ENCODE results near the gene BEST1. TPM values are rescaled to one million over a fixed set of nuclear protein-coding genes. Genes with fewer than 3 reads are reported as not detected.
A peak's percentile ranks its signal among the peaks of the same experiment; 100 is the strongest.
"Not testable (repeated sequence)": the region's sequence is repeated elsewhere in the genome, so short reads cannot be mapped to it uniquely, and the experiment has no call there.

The BEST1 gene
- total RNA-seq, 2 donors from 2014 or later: 1.9 to 4.1 TPM

GRCh38 chr11:61957021-61957770, 7.0 kb downstream of the BEST1 start:
- Mint-ChIP-seq H3K36me3 (ENCODE audit: insufficient read depth in 2 of 2) (no peaks in the 10 kb centered on the region), H3K27me3 (ENCODE audit: low read depth) (no peaks in the 10 kb centered on the region), H3K27ac (no peak overlapping the region), H3K9me3 (no peaks in the 10 kb centered on the region), H3K4me3 (no peak overlapping the region), H3K4me1 (ENCODE audit: low read depth) (peaks cover 18% of the 10 kb centered on the region)
- DNase-seq (no peak), ATAC-seq (replicated peaks in 1 of 2) (no peak)

- H3K27me3 Mint-ChIP-seq (ENCODE audit: low read depth): no peaks in the 10 kb centered on the region
- H3K36me3 Mint-ChIP-seq (ENCODE audit: insufficient read depth in 2 of 2): peaks cover 0 to 3% of the 10 kb centered on the region in 2 donors
- H3K4me1 Mint-ChIP-seq (ENCODE audit: low read depth): peaks cover 27% of the 10 kb centered on the region
- H3K27ac Mint-ChIP-seq: no peak overlapping the region
- H3K4me3 Mint-ChIP-seq: no peak overlapping the region
- ATAC-seq (replicated peaks in 1 of 2) (no peak), DNase-seq (no peak)
- H3K9me3 Mint-ChIP-seq: no peaks in the 10 kb centered on the region
These were observed 8.4 kb downstream of the BEST1 start for GRCh38 chr11:61958590-61958989.

GRCh38 chr11:61959114-61959513, 9.0 kb downstream of the BEST1 start:
- no peaks in the 10 kb centered on the region for H3K9me3 Mint-ChIP-seq
- peak; percentile 15 to 34 for ATAC-seq (replicated peaks in 1 of 2)
- H3K4me1 Mint-ChIP-seq (ENCODE audit: low read depth): peaks cover 32% of the 10 kb centered on the region
- DNase-seq: no peak
- no peak overlapping the region for H3K4me3 Mint-ChIP-seq
- no peaks in the 10 kb centered on the region for H3K27me3 Mint-ChIP-seq (ENCODE audit: low read depth)
- peak overlapping the region; percentile 4 for H3K27ac Mint-ChIP-seq
- peaks cover 2 to 6% of the 10 kb centered on the region in 2 donors for H3K36me3 Mint-ChIP-seq (ENCODE audit: insufficient read depth in 2 of 2)

- Mint-ChIP-seq H3K27me3 (ENCODE audit: low read depth) (no peaks in the 10 kb centered on the region), H3K27ac (no peak overlapping the region), H3K9me3 (no peaks in the 10 kb centered on the region), H3K4me1 (ENCODE audit: low read depth) (peaks cover 38% of the 10 kb centered on the region), H3K4me3 (no peak overlapping the region), H3K36me3 (ENCODE audit: insufficient read depth in 2 of 2) (peaks cover 7 to 8% of the 10 kb centered on the region in 2 donors)
- ATAC-seq (replicated peaks in 1 of 2) (no peak), DNase-seq (no peak)
These were observed 9.5 kb downstream of the BEST1 start for GRCh38 chr11:61959678-61960077.

GRCh38 chr11:61960532-61960931, 10.4 kb downstream of the BEST1 start:
- Mint-ChIP-seq H3K27ac (no peak overlapping the region), H3K27me3 (ENCODE audit: low read depth) (no peaks in the 10 kb centered on the region), H3K9me3 (no peaks in the 10 kb centered on the region), H3K4me3 (no peak overlapping the region), H3K36me3 (ENCODE audit: insufficient read depth in 2 of 2) (peaks cover 16 to 17% of the 10 kb centered on the region in 2 donors), H3K4me1 (ENCODE audit: low read depth) (peaks cover 46% of the 10 kb centered on the region)
- DNase-seq (no peak), ATAC-seq (replicated peaks in 1 of 2) (no peak)

DNA sequence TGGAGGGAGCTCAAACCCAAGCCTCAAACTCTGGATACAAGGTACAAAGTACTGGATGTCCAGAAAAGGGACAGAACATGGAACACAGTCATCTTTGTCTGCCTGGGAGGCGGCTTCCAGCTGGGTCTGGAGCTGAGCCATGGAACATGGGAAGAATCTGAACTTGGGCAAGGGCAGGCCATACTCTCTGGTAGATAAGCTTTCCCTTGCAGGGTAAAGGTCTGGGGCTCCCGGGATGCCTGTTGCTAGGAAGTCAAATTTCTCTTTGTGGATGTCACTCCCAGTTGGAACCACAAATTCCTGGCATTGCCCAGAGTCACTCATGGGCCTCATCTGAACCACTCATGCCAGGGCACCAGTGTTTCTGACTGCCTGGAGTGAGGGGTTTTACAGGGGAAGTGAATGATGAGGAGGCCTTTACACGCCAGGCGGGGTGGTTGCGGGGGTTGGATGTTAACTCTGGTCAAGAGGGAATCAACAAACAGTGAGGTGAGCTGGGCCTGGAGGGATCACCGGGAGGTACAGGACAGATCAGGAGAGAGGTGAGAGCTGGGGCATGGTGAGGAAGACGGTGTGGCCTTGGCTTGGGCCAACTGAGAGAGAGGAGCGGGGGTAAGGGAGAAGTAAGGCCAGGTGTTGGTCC, 11.5 kb downstream of the BEST1 start:
- Mint-ChIP-seq H3K36me3 (ENCODE audit: insufficient read depth in 2 of 2) (peaks cover 21 to 24% of the 10 kb centered on the region in 2 donors), H3K27me3 (ENCODE audit: low read depth) (no peaks in the 10 kb centered on the region), H3K4me1 (ENCODE audit: low read depth) (peaks cover 40% of the 10 kb centered on the region), H3K4me3 (no peak overlapping the region), H3K27ac (no peak overlapping the region), H3K9me3 (no peaks in the 10 kb centered on the region)
- peak in 1 of 2 donors; percentile 4 for ATAC-seq (replicated peaks in 1 of 2)
- peak in 1 of 2 donors; percentile 28 for DNase-seq

- H3K27ac Mint-ChIP-seq: no peak overlapping the region
- peaks cover 40% of the 10 kb centered on the region for H3K4me1 Mint-ChIP-seq (ENCODE audit: low read depth)
- H3K27me3 Mint-ChIP-seq (ENCODE audit: low read depth): no peaks in the 10 kb centered on the region
- H3K36me3 Mint-ChIP-seq (ENCODE audit: insufficient read depth in 2 of 2): peaks cover 21 to 26% of the 10 kb centered on the region in 2 donors
- H3K9me3 Mint-ChIP-seq: no peaks in the 10 kb centered on the region
- no peak for DNase-seq
- peak in 1 of 2 donors; percentile 13 for ATAC-seq (replicated peaks in 1 of 2)
- H3K4me3 Mint-ChIP-seq: no peak overlapping the region
These were observed 12.3 kb downstream of the BEST1 start for GRCh38 chr11:61962213-61963015.

GRCh38 chr11:61963016-61963281, 12.8 kb downstream of the BEST1 start:
- Mint-ChIP-seq H3K27ac (no peak overlapping the region), H3K36me3 (ENCODE audit: insufficient read depth in 2 of 2) (peaks cover 21 to 26% of the 10 kb centered on the region in 2 donors), H3K27me3 (ENCODE audit: low read depth) (no peaks in the 10 kb centered on the region), H3K4me3 (no peak overlapping the region), H3K9me3 (no peaks in the 10 kb centered on the region), H3K4me1 (ENCODE audit: low read depth) (peaks cover 40% of the 10 kb centered on the region)
- ATAC-seq (replicated peaks in 1 of 2) (no peak), DNase-seq (no peak)

DNA sequence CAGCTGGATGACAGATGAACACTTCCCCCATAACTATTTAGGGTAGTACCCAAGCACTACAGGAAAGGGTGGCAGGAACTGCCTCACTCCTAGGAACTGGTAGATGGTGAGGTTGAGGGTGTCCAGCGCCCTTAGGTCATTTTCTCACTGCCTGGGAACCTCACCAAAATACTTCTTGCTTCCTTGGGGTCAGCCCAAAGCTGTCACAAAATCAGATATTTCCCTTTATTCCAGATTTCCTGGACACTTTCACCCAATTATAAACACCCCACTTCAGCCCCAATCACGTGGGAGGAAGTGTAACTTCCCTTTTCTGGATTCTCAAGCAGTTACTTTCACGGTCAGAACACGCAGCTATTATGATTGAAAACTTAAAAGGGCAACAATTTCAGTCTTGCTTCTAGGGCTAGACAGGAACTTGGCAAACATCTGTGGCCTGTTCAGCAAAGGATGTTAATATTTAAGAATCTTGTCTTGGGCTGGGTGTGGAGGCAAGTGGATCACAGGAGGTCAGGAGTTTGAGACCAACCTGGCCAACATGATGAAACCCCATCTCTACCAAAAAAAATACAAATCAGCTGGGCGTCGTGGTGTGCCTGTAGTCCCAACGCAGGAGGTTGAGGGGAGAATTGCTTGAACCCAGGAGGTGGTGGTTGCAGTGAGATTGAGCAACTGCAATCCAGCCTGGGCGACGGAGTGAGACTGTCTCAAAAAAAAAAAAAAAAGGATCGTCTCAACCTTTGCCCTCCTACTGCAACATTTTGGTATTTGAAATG, 13.3 kb downstream of the BEST1 start:
- Mint-ChIP-seq H3K27ac (peak overlapping the region; percentile 52), H3K4me1 (ENCODE audit: low read depth) (peaks cover 44% of the 10 kb centered on the region), H3K4me3 (peak overlapping the region; percentile 54 to 98), H3K27me3 (ENCODE audit: low read depth) (no peaks in the 10 kb centered on the region), H3K9me3 (no peaks in the 10 kb centered on the region), H3K36me3 (ENCODE audit: insufficient read depth in 2 of 2) (peaks cover 21 to 26% of the 10 kb centered on the region in 2 donors)
- ATAC-seq (replicated peaks in 1 of 2) (peak in 1 of 2 donors; percentile 6), DNase-seq (no peak)

DNA sequence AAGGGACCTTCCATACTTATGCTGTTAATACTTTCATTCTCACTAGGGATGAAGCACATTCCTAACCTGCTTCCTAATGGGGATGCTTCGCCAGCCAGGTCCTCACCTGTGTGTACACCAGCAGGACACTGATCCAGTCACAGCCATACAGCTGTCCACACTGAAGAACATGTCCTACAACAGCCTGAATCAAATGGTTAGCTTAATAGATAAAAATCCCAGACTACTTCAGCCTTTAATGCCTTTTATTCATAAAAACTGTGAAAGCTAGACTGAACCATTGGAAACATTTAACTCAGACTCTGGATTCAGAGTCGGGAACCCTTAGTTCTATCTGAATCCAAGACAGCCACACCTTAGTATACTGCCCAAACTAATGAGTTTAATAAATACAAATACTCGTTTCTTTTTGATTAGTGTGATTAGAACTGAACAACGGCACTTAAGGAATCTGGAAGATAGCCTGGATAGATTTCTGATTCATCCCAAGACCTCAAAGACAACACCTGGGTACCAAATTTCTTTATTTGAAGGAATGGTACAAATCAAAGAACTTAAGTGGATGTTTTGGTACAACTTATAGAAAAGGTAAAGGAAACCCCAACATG, 14.0 kb downstream of the BEST1 start:
- H3K4me3 Mint-ChIP-seq: peak overlapping the region; percentile 43 to 98
- ATAC-seq (replicated peaks in 1 of 2) (no peak), DNase-seq (no peak)
- peak overlapping the region; percentile 43 for H3K27ac Mint-ChIP-seq
- no peaks in the 10 kb centered on the region for H3K9me3 Mint-ChIP-seq
- no peaks in the 10 kb centered on the region for H3K27me3 Mint-ChIP-seq (ENCODE audit: low read depth)
- peaks cover 21 to 29% of the 10 kb centered on the region in 2 donors for H3K36me3 Mint-ChIP-seq (ENCODE audit: insufficient read depth in 2 of 2)
- peaks cover 44% of the 10 kb centered on the region for H3K4me1 Mint-ChIP-seq (ENCODE audit: low read depth)

- not testable (repeated sequence) for H3K9me3 Mint-ChIP-seq; H3K27me3 Mint-ChIP-seq (ENCODE audit: low read depth); ATAC-seq (replicated peaks in 1 of 2); DNase-seq
- Mint-ChIP-seq H3K4me1 (ENCODE audit: low read depth) (peaks cover 46% of the 10 kb centered on the region), H3K27ac (peak overlapping the region; percentile 74), H3K36me3 (ENCODE audit: insufficient read depth in 2 of 2) (peaks cover 21 to 29% of the 10 kb centered on the region in 2 donors), H3K4me3 (peak overlapping the region; percentile 84 to 98)
These were observed 14.6 kb downstream of the BEST1 start for GRCh38 chr11:61964666-61965271.

DNA sequence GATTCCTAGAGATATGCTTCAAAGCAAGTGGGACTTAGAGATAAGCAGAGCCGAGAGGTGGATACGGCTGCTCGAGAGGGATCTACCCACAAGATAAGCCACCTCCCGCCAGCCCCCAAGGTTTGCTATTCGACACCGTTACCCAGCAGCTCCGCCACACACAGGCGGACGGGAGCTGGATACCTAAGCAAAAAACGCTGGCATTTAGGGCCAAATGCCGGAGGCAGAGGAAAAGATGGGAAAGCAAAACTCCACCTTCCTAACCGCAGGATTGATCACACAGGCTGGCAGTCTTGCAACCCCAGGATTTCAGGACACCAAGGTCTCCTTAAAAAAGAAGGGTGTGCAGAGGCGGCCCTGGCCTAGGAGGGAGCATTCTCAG, 16.6 kb downstream of the BEST1 start:
- Mint-ChIP-seq H3K4me1 (ENCODE audit: low read depth) (peaks cover 66% of the 10 kb centered on the region), H3K27me3 (ENCODE audit: low read depth) (no peaks in the 10 kb centered on the region), H3K4me3 (peak overlapping the region; percentile 84 to 98), H3K9me3 (peaks cover 0 to 2% of the 10 kb centered on the region in 2 donors), H3K27ac (peak overlapping the region; percentile 94), H3K36me3 (ENCODE audit: insufficient read depth in 2 of 2) (peaks cover 21 to 29% of the 10 kb centered on the region in 2 donors)
- DNase-seq: peak in 1 of 2 donors; percentile 35
- no peak for ATAC-seq (replicated peaks in 1 of 2)

Measured in activated T-cell treated with anti-CD3 and anti-CD28 coated beads, Interleukin-2, amount 50 U/mL, for 72 hours (primary cell).